OCI-LY3 (cell line): Measurements from ENCODE around the gene GJD3.

Source experiments
- CTCF ChIP-seq: fragments of 200-600, 300-600 bp; sonication (generic); IDR thresholded peaks from 2 replicates; pipeline ENCODE4 v1.5.1; 2014; ENCODE audit warnings: antibody characterized with exemption, low read length, low read depth
- EZH2phosphoT487 ChIP-seq: fragments of 200-600 bp; shearing (Covaris generic); IDR thresholded peaks from 2 replicates; pipeline ENCODE4 v1.6.1; 2018; ENCODE audit warnings: antibody characterized with exemption, mixed run types, low read depth

DNA sequence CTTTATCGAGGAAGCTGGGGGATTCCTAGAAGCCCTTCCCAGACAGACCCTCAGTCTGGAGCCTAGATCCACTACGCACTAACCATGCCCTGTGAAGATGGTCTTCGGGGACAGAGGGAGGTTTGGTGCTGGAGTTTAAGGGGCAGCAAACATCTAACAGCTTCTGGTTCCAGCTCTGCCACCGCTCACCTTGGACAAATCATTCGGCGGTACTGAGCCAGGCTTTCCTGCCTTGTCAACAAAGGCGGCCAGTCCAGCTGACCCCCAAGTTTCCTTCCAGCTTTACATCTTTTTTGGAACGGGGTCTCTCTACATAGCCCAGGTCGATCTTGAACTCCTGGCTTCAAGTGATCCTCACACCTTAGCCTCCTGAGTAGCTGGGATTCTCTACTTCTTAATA is 369 bp upstream of the GJD3 start:
- TF ChIP-seq CTCF (no peak), EZH2phosphoT487 (no peak)
